Vagina (tissue), 2 donors: Measurements from ENCODE around the gene TP53TG5.

Experiments used
- CTCF ChIP-seq, 3 experiments: fragments of 450-650 bp in 2 of 3; fragments of 200-600 bp in 1 of 3; sonication (generic) in 1 of 3; IDR thresholded peaks; one replicate each; pipeline ENCODE4 v1.5.1; 2017 to 2019; ENCODE audit warnings: antibody characterized with exemption in 3 of 3, mild to moderate bottlenecking in 2 of 3, moderate library complexity in 2 of 3
- POLR2A ChIP-seq, 2 donors: fragments of 450-650 bp; IDR thresholded peaks; one replicate each; pipeline ENCODE4 v1.6.1; 2017; ENCODE audit warnings: antibody characterized with exemption in 2 of 2, mild to moderate bottlenecking in 2 of 2, moderate library complexity in 2 of 2

- TF ChIP-seq POLR2A (IDR thresholded peaks at IDR 0.05) = no peak
- no peak for TF ChIP-seq CTCF (IDR thresholded peaks at IDR 0.05)
These were observed 27.9 kb downstream of the TP53TG5 start for GRCh38 chr20:45350217-45350616.
